Activated CD4-positive, alpha-beta memory T cell treated with anti-CD3 and anti-CD28 coated beads for 36 hours (primary cell): ENCODE data around the gene TRIM66. TPM values are rescaled to one million over a fixed set of nuclear protein-coding genes. Genes with fewer than 3 reads are reported as not detected.

ENCODE experiments used
- CTCF ChIA-PET: fragments of 350-600 bp; sonication (Branson Sonifier 250); formaldehyde crosslinking; loops from one replicate; lab custom pipeline; 2021; ENCODE audit warnings: antibody characterized with exemption, inconsistent platforms; lab: Charles Lee
- POLR2A ChIA-PET: fragments of 350-600 bp; sonication (Branson Sonifier 250); formaldehyde crosslinking; loops from one replicate; lab custom pipeline; 2021; ENCODE audit warnings: antibody characterized with exemption; lab: Charles Lee
- DNase-seq: peaks from one replicate; pipeline ENCODE4 v3.0.0-alpha.2; 2020
- H3K27ac Mint-ChIP-seq: one replicate; pipeline ENCODE4 v1.8.0; 2021; ENCODE audit warnings: mixed read lengths
- H3K27me3 Mint-ChIP-seq: one replicate; pipeline ENCODE4 v1.8.0; 2021; ENCODE audit warnings: mixed read lengths
- H3K36me3 Mint-ChIP-seq: one replicate; pipeline ENCODE4 v1.8.0; 2021; ENCODE audit warnings: mixed read lengths
- H3K4me1 Mint-ChIP-seq: one replicate; pipeline ENCODE4 v1.8.0; 2021; ENCODE audit warnings: low read depth, mixed read lengths
- H3K4me3 Mint-ChIP-seq: one replicate; pipeline ENCODE4 v1.8.0; 2021; ENCODE audit warnings: mild to moderate bottlenecking, mixed read lengths
- H3K9me3 Mint-ChIP-seq: one replicate; pipeline ENCODE4 v1.8.0; 2021; ENCODE audit warnings: mixed read lengths
- intact Hi-C: fragments of 100-400 bp; cut with micrococcal nuclease; formaldehyde crosslinking; loops from one replicate; pipeline ENCODE4 v1.15.1; 2023
- total RNA-seq, 2 experiments: library from RNA; stranded (reverse); gene quantifications; one replicate each; pipeline ENCODE4 v1.2.3, GENCODE V29; 2021

Gene TRIM66
- total RNA-seq, 2 experiments from 2014 or later: 18.3 to 24.2 TPM

- intact Hi-C loops: no loop called here
- no peak overlapping the region for H3K4me3 Mint-ChIP-seq
- no peaks in the 10 kb centered on the region for H3K9me3 Mint-ChIP-seq
- H3K36me3 Mint-ChIP-seq: no peaks in the 10 kb centered on the region
- ChIA-PET POLR2A (no interaction called here), CTCF (no interaction called here)
- no peaks in the 10 kb centered on the region for H3K4me1 Mint-ChIP-seq
- H3K27ac Mint-ChIP-seq: no peak overlapping the region
- H3K27me3 Mint-ChIP-seq: peaks cover 22% of the 10 kb centered on the region
- DNase-seq: no peak
These were observed 95.7 kb downstream of the TRIM66 start for GRCh38 chr11:8586805-8587204.

GRCh38 chr11:8586184-8586583 lies 96.3 kb downstream of the TRIM66 start:
- H3K4me1 Mint-ChIP-seq: no peaks in the 10 kb centered on the region
- H3K36me3 Mint-ChIP-seq: no peaks in the 10 kb centered on the region
- H3K9me3 Mint-ChIP-seq: no peaks in the 10 kb centered on the region
- H3K27ac Mint-ChIP-seq: no peak overlapping the region
- ChIA-PET POLR2A (no interaction called here), CTCF (no interaction called here)
- intact Hi-C loops: no loop called here
- DNase-seq: no peak
- no peak overlapping the region for H3K4me3 Mint-ChIP-seq
- peaks cover 20% of the 10 kb centered on the region for H3K27me3 Mint-ChIP-seq

- Mint-ChIP-seq H3K27ac (no peak overlapping the region), H3K27me3 (peaks cover 27% of the 10 kb centered on the region), H3K4me3 (no peak overlapping the region), H3K9me3 (no peaks in the 10 kb centered on the region), H3K4me1 (no peaks in the 10 kb centered on the region), H3K36me3 (no peaks in the 10 kb centered on the region)
- CTCF ChIA-PET: interaction anchor here (1.0 to 1.2 kb wide), 2 partner anchors 18 to 551 kb away, joined by 3 to 5 read pairs; no protein-coding TSS in a partner anchor
- DNase-seq: no peak
- intact Hi-C loops: no loop called here
- POLR2A ChIA-PET: no interaction called here
These were observed 98.0 kb downstream of the TRIM66 start for GRCh38 chr11:8584511-8584910.

- Mint-ChIP-seq H3K27ac (no peak overlapping the region), H3K9me3 (no peaks in the 10 kb centered on the region), H3K27me3 (peaks cover 26% of the 10 kb centered on the region), H3K36me3 (no peaks in the 10 kb centered on the region), H3K4me1 (no peaks in the 10 kb centered on the region), H3K4me3 (no peak overlapping the region)
- no peak for DNase-seq
- intact Hi-C loops: no loop called here
- ChIA-PET CTCF (interaction anchor here (1.0 to 1.2 kb wide), 2 partner anchors 17 to 551 kb away, joined by 3 to 5 read pairs; no protein-coding TSS in a partner anchor), POLR2A (no interaction called here)
These were observed 98.4 kb downstream of the TRIM66 start for GRCh38 chr11:8584082-8584481.

GRCh38 chr11:8581300-8581699 lies 101.2 kb downstream of the TRIM66 start:
- H3K36me3 Mint-ChIP-seq: no peaks in the 10 kb centered on the region
- H3K27ac Mint-ChIP-seq: no peak overlapping the region
- peaks cover 19% of the 10 kb centered on the region for H3K27me3 Mint-ChIP-seq
- no peak for DNase-seq
- H3K4me3 Mint-ChIP-seq: no peak overlapping the region
- POLR2A ChIA-PET: no interaction called here
- intact Hi-C loops: no loop called here
- CTCF ChIA-PET: no interaction called here
- H3K4me1 Mint-ChIP-seq: no peaks in the 10 kb centered on the region
- peaks cover 3% of the 10 kb centered on the region for H3K9me3 Mint-ChIP-seq

GRCh38 chr11:8577791-8578581 lies 104.5 kb downstream of the TRIM66 start:
- Mint-ChIP-seq H3K27ac (no peak overlapping the region), H3K27me3 (peaks cover 15% of the 10 kb centered on the region), H3K4me1 (no peaks in the 10 kb centered on the region), H3K4me3 (no peak overlapping the region), H3K9me3 (peaks cover 3% of the 10 kb centered on the region), H3K36me3 (no peaks in the 10 kb centered on the region)
- DNase-seq: no peak
- intact Hi-C loops: no loop called here
- POLR2A ChIA-PET: no interaction called here
- CTCF ChIA-PET: no interaction called here

GRCh38 chr11:8574798-8575197 lies 107.7 kb downstream of the TRIM66 start:
- intact Hi-C loops: no loop called here
- Mint-ChIP-seq H3K27ac (no peak overlapping the region), H3K27me3 (peaks cover 12% of the 10 kb centered on the region), H3K9me3 (peaks cover 3% of the 10 kb centered on the region), H3K4me3 (no peak overlapping the region), H3K4me1 (no peaks in the 10 kb centered on the region), H3K36me3 (no peaks in the 10 kb centered on the region)
- DNase-seq: no peak
- ChIA-PET CTCF (interaction anchor here (0.7 kb wide), 1 partner anchor 8 kb away, joined by 5 read pairs; no protein-coding TSS in a partner anchor), POLR2A (no interaction called here)

- Mint-ChIP-seq H3K27me3 (peaks cover 15% of the 10 kb centered on the region), H3K9me3 (peaks cover 3% of the 10 kb centered on the region), H3K4me3 (no peak overlapping the region), H3K36me3 (no peaks in the 10 kb centered on the region), H3K4me1 (no peaks in the 10 kb centered on the region), H3K27ac (no peak overlapping the region)
- ChIA-PET POLR2A (no interaction called here), CTCF (no interaction called here)
- no peak for DNase-seq
- intact Hi-C loops: no loop called here
These were observed 108.7 kb downstream of the TRIM66 start for GRCh38 chr11:8573777-8574176.

- CTCF ChIA-PET: interaction anchor here (0.7 to 2.9 kb wide), 14 partner anchors 7 to 570 kb away, joined by 3 to 15 read pairs (median 6); partner anchors contain the start of gene LMO1
- intact Hi-C loops: no loop called here
- no peak overlapping the region for H3K27ac Mint-ChIP-seq
- H3K27me3 Mint-ChIP-seq: peaks cover 18% of the 10 kb centered on the region
- H3K4me1 Mint-ChIP-seq: no peaks in the 10 kb centered on the region
- POLR2A ChIA-PET: no interaction called here
- no peaks in the 10 kb centered on the region for H3K9me3 Mint-ChIP-seq
- no peaks in the 10 kb centered on the region for H3K36me3 Mint-ChIP-seq
- DNase-seq: no peak
- H3K4me3 Mint-ChIP-seq: no peak overlapping the region
These were observed 114.8 kb downstream of the TRIM66 start for GRCh38 chr11:8567602-8568198.

- no peak for DNase-seq
- CTCF ChIA-PET: interaction anchor here (0.6 to 2.9 kb wide), 24 partner anchors 8 to 571 kb away, joined by 3 to 15 read pairs (median 4); partner anchors contain the start of genes LMO1, RPL27A and TRIM66
- Mint-ChIP-seq H3K36me3 (no peaks in the 10 kb centered on the region), H3K4me1 (no peaks in the 10 kb centered on the region), H3K27ac (no peak overlapping the region), H3K4me3 (no peak overlapping the region), H3K27me3 (peaks cover 20% of the 10 kb centered on the region), H3K9me3 (no peaks in the 10 kb centered on the region)
- intact Hi-C loops: loop anchor here (1.0 kb wide), 2 partner anchors 228 to 341 kb away; no protein-coding TSS in a partner anchor
- POLR2A ChIA-PET: no interaction called here
These were observed 115.8 kb downstream of the TRIM66 start for GRCh38 chr11:8566613-8567210.

- Mint-ChIP-seq H3K27ac (no peak overlapping the region), H3K4me1 (no peaks in the 10 kb centered on the region), H3K27me3 (peaks cover 21% of the 10 kb centered on the region), H3K4me3 (no peak overlapping the region), H3K36me3 (no peaks in the 10 kb centered on the region), H3K9me3 (peaks cover 4% of the 10 kb centered on the region)
- intact Hi-C loops: loop anchor here (2.0 kb wide), 1 partner anchor 236 kb away; no protein-coding TSS in a partner anchor
- DNase-seq: no peak
- POLR2A ChIA-PET: no interaction called here
- CTCF ChIA-PET: interaction anchor here (2.7 kb wide), 1 partner anchor 371 kb away, joined by 10 read pairs; no protein-coding TSS in a partner anchor
These were observed 117.9 kb downstream of the TRIM66 start for GRCh38 chr11:8564526-8564925.
